ENCODE data around the gene IL2. TPM values are rescaled to one million over a fixed set of nuclear protein-coding genes. Genes with fewer than 3 reads are reported as not detected.

The IL2 gene
- 100 to 1,000 TPM; 110 to 171 TPM for total RNA-seq

GRCh38 chr4:122456231-122457116 is at the start of gene IL2:
IL2 (minus strand) TSS chr4:122456725; CDS start chr4:122456440, 285 bp downstream.
- DNase-seq (ENCODE audit: low spot score in 2 of 2) (peak in 1 of 2 donors; percentile 10), ATAC-seq (peak; percentile 33 to 40)
- H3K9me3 Mint-ChIP-seq, result no peaks in the 10 kb centered on the region
- H3K27ac Mint-ChIP-seq, result peak within 1 kb of the TSS; percentile 84 to 95
- H3K36me3 Mint-ChIP-seq, result peaks cover 12 to 41% of the 10 kb centered on the region in 2 donors

- Mint-ChIP-seq H3K9me3 (peaks cover 0 to 9% of the 10 kb centered on the region in 2 donors), H3K36me3 (peaks cover 4 to 32% of the 10 kb centered on the region in 2 donors), H3K27ac (peak overlapping the region in 1 of 2 donors; percentile 13)
- peak; percentile 60 to 84 for ATAC-seq
- no peak for DNase-seq (ENCODE audit: low spot score in 2 of 2)
Observed at GRCh38 chr4:122503214-122503613, 46.7 kb upstream of the IL2 start.

GRCh38 chr4:122500852-122501501 is 44.5 kb upstream of the IL2 start:
- Mint-ChIP-seq H3K9me3 (peaks cover 0 to 10% of the 10 kb centered on the region in 2 donors), H3K36me3 (peaks cover 8 to 25% of the 10 kb centered on the region in 2 donors), H3K27ac (no peak overlapping the region)
- DNase-seq (ENCODE audit: low spot score in 2 of 2), result no peak
- no peak for ATAC-seq

- Mint-ChIP-seq H3K27ac (no peak overlapping the region), H3K9me3 (peaks cover 10 to 36% of the 10 kb centered on the region in 2 donors), H3K36me3 (peaks cover 9 to 52% of the 10 kb centered on the region in 2 donors)
- DNase-seq (ENCODE audit: low spot score in 2 of 2), result no peak
- ATAC-seq, result no peak
Observed at GRCh38 chr4:122489061-122489460, 32.5 kb upstream of the IL2 start.

GRCh38 chr4:122483481-122483880 is 27.0 kb upstream of the IL2 start:
- peaks cover 0 to 20% of the 10 kb centered on the region in 2 donors for H3K36me3 Mint-ChIP-seq
- DNase-seq (ENCODE audit: low spot score in 2 of 2) (no peak), ATAC-seq (no peak)
- peaks cover 4 to 28% of the 10 kb centered on the region in 2 donors for H3K9me3 Mint-ChIP-seq
- H3K27ac Mint-ChIP-seq, result no peak overlapping the region

- Mint-ChIP-seq H3K36me3 (peaks cover 0 to 4% of the 10 kb centered on the region in 2 donors), H3K9me3 (peaks cover 0 to 17% of the 10 kb centered on the region in 2 donors), H3K27ac (no peak overlapping the region)
- no peak for DNase-seq (ENCODE audit: low spot score in 2 of 2)
- ATAC-seq, result no peak
Observed at GRCh38 chr4:122481766-122482405, 25.4 kb upstream of the IL2 start.

- H3K9me3 Mint-ChIP-seq, result peaks cover 0 to 21% of the 10 kb centered on the region in 2 donors
- no peaks in the 10 kb centered on the region for H3K36me3 Mint-ChIP-seq
- H3K27ac Mint-ChIP-seq, result no peak overlapping the region
- no peak for ATAC-seq
- no peak for DNase-seq (ENCODE audit: low spot score in 2 of 2)
Observed at GRCh38 chr4:122480655-122481487, 24.3 kb upstream of the IL2 start.

- ATAC-seq, result no peak
- Mint-ChIP-seq H3K9me3 (peaks cover 0 to 29% of the 10 kb centered on the region in 2 donors), H3K27ac (no peak overlapping the region), H3K36me3 (peaks cover 0 to 6% of the 10 kb centered on the region in 2 donors)
- no peak for DNase-seq (ENCODE audit: low spot score in 2 of 2)
Observed at GRCh38 chr4:122479935-122480416, 23.5 kb upstream of the IL2 start.

- ATAC-seq (peak in 1 of 2 donors; percentile 94), DNase-seq (ENCODE audit: low spot score in 2 of 2) (no peak)
Observed at GRCh38 chr4:122476745-122477144, 20.2 kb upstream of the IL2 start.

GRCh38 chr4:122476126-122476525 is 19.6 kb upstream of the IL2 start:
- peak in 1 of 2 donors; percentile 63 for ATAC-seq
- DNase-seq (ENCODE audit: low spot score in 2 of 2), result no peak
- Mint-ChIP-seq H3K36me3 (peaks cover 0 to 13% of the 10 kb centered on the region in 2 donors), H3K9me3 (peaks cover 3 to 40% of the 10 kb centered on the region in 2 donors), H3K27ac (no peak overlapping the region)

More at GRCh38 chr4:122476745-122477144, 20.2 kb upstream of the IL2 start:
- peaks cover 0 to 11% of the 10 kb centered on the region in 2 donors for H3K36me3 Mint-ChIP-seq
- H3K27ac Mint-ChIP-seq, result peak overlapping the region in 1 of 2 donors; percentile 23
- peaks cover 3 to 40% of the 10 kb centered on the region in 2 donors for H3K9me3 Mint-ChIP-seq

- DNase-seq (ENCODE audit: low spot score in 2 of 2), result no peak
- no peak overlapping the region for H3K27ac Mint-ChIP-seq
- no peak for ATAC-seq
- peaks cover 3 to 40% of the 10 kb centered on the region in 2 donors for H3K9me3 Mint-ChIP-seq
- peaks cover 0 to 22% of the 10 kb centered on the region in 2 donors for H3K36me3 Mint-ChIP-seq
Observed at GRCh38 chr4:122475233-122475632, 18.7 kb upstream of the IL2 start.

GRCh38 chr4:122469457-122469856 is 12.9 kb upstream of the IL2 start:
- Mint-ChIP-seq H3K27ac (no peak overlapping the region), H3K36me3 (peaks cover 9 to 44% of the 10 kb centered on the region in 2 donors)
- ATAC-seq, result peak; percentile 33 to 63

GRCh38 chr4:122458625-122459024 is 2.1 kb upstream of the IL2 start:
- DNase-seq (ENCODE audit: low spot score in 2 of 2) (peak; percentile 41 to 56), ATAC-seq (peak; percentile 92)
- Mint-ChIP-seq H3K36me3 (peaks cover 17 to 39% of the 10 kb centered on the region in 2 donors), H3K9me3 (peaks cover 0 to 7% of the 10 kb centered on the region in 2 donors), H3K27ac (peak overlapping the region; percentile 84 to 91)

More at GRCh38 chr4:122469457-122469856, 12.9 kb upstream of the IL2 start:
- peaks cover 3 to 26% of the 10 kb centered on the region in 2 donors for H3K9me3 Mint-ChIP-seq
- no peak for DNase-seq (ENCODE audit: low spot score in 2 of 2)

- Mint-ChIP-seq H3K27ac (peak overlapping the region; percentile 40 to 91), H3K36me3 (peaks cover 19 to 30% of the 10 kb centered on the region in 2 donors), H3K9me3 (no peaks in the 10 kb centered on the region)
- no peak for ATAC-seq
- DNase-seq (ENCODE audit: low spot score in 2 of 2), result no peak
Observed at GRCh38 chr4:122453384-122453995, 3.0 kb downstream of the IL2 start.

- Mint-ChIP-seq H3K36me3 (peaks cover 19 to 30% of the 10 kb centered on the region in 2 donors), H3K27ac (peak overlapping the region; percentile 83 to 88), H3K9me3 (no peaks in the 10 kb centered on the region)
- DNase-seq (ENCODE audit: low spot score in 2 of 2) (peak in 1 of 2 donors; percentile 16), ATAC-seq (peak; percentile 57 to 75)
Observed at GRCh38 chr4:122450847-122451246, 5.7 kb downstream of the IL2 start.

All from activated naive CD4-positive, alpha-beta T cell treated with anti-CD3 and anti-CD28 coated beads, Interleukin-2, amount 50 U/mL, for 72 hours (primary cell).